ENCODE data around the gene FBXO10.

DNA sequence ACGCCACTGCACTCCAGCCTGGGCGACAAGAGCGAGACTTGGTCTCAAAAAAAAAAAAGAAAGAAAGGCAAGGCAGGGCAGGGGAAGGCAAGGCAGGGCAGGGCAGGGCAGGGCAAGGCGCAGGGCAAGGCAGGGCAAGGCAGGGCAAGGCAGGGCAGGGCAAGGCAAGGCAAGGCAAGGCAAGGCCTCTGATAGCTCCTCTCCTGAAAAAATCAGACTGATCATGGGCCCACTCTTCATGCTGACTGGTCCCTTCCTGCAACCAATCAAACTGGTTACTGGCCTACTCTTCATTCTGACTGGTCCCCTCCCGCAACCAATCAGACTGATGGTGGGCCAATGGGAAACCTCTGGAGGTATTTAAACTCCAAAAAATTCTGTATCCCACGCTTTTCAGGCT is 107.6 kb downstream of the FBXO10 start:
- TF ChIP-seq GABPA (IDR thresholded peaks at IDR 0.05; ENCODE audit: low read depth) (no peak), POLR2AphosphoS5 (IDR thresholded peaks at IDR 0.05; ENCODE audit: low read depth) (no peak)
